PC-3 (cell line): ENCODE data around the gene MYO9A. TPM values are rescaled to one million over a fixed set of nuclear protein-coding genes. Genes with fewer than 3 reads are reported as not detected.
"Not testable (repeated sequence)": the region's sequence is repeated elsewhere in the genome, so short reads cannot be mapped to it uniquely, and the experiment has no call there.

ENCODE experiments used
- ATAC-seq: fragments of 200-7000 bp; cut with Tn5 transposase; 2 replicates; pipeline ENCODE4 v1.9.1; 2020; ENCODE audit warnings: mild to moderate bottlenecking, moderate library complexity
- BruUV-seq: library from RNA; stranded (reverse); fragments of 400-500 nt; replicated peaks from 2 replicates; lab custom pipeline; 2021; lab: Mats Ljungman, UMichigan
- CTCF ChIA-PET: fragments of 300-600 bp; sonication (Branson Sonifier 250); formaldehyde crosslinking; loops from one replicate; lab custom pipeline; 2022; ENCODE audit warnings: antibody characterized with exemption; lab: Charles Lee
- POLR2A ChIA-PET: fragments of 300-600 bp; sonication (Branson Sonifier 250); formaldehyde crosslinking; loops from one replicate; lab custom pipeline; 2022; ENCODE audit warnings: antibody characterized with exemption; ENCODE audit not compliant: unreplicated experiment; lab: Charles Lee
- DNase-seq: peaks from one replicate; pipeline ENCODE4 v3.0.0-alpha.2; 2015
- H2AFZ ChIP-seq: fragments of 300-600 bp; sonication (generic); 2 replicates; pipeline ENCODE4 v1.6.0; 2016; ENCODE audit warnings: antibody characterized with exemption, low read length
- H3F3A ChIP-seq: fragments of 300-600 bp; sonication (generic); one replicate; pipeline ENCODE4 v1.6.0; 2017; ENCODE audit warnings: antibody characterized with exemption, low read length, control low read depth, mild to moderate bottlenecking; ENCODE audit not compliant: unreplicated experiment
- H3K27ac ChIP-seq: fragments of 300-600 bp; sonication (generic); 2 replicates; pipeline ENCODE4 v1.5.1; 2016; ENCODE audit warnings: mild to moderate bottlenecking, low read length
- H3K27me3 ChIP-seq: fragments of 300-600 bp; sonication (generic); 2 replicates; pipeline ENCODE4 v1.6.1; 2016; ENCODE audit warnings: low read length, mixed read lengths
- H3K36me3 ChIP-seq: fragments of 300-600 bp; sonication (generic); 2 replicates; pipeline ENCODE4 v1.6.1; 2016; ENCODE audit warnings: low read depth, mixed run types, low read length, mixed read lengths
- H3K4me1 ChIP-seq: fragments of 300-600 bp; sonication (generic); 2 replicates; pipeline ENCODE4 v1.5.1; 2016; ENCODE audit warnings: low read length; ENCODE audit not compliant: insufficient read depth
- H3K4me2 ChIP-seq: fragments of 300-600 bp; sonication (generic); 2 replicates; pipeline ENCODE4 v1.6.0; 2016; ENCODE audit warnings: low read length
- H3K4me3 ChIP-seq: fragments of 300-600 bp; sonication (generic); 2 replicates; pipeline ENCODE4 v1.5.1; 2016; ENCODE audit warnings: mild to moderate bottlenecking, low read length, mixed read lengths
- H3K79me2 ChIP-seq: fragments of 300-600 bp; sonication (generic); 2 replicates; pipeline ENCODE4 v1.6.1; 2017; ENCODE audit warnings: low read length, mixed read lengths
- H3K9ac ChIP-seq: fragments of 300-600 bp; sonication (generic); 2 replicates; pipeline ENCODE4 v1.6.0; 2016; ENCODE audit warnings: mild to moderate bottlenecking, low read length
- H3K9me2 ChIP-seq: fragments of 300-600 bp; sonication (generic); replicated peaks from 2 replicates; pipeline ENCODE4 v1.6.1; 2016; ENCODE audit warnings: mixed run types, low read length, mixed read lengths
- H3K9me3 ChIP-seq: fragments of 300-600 bp; sonication (generic); 2 replicates; pipeline ENCODE4 v1.6.1; 2016; ENCODE audit warnings: low read length, mixed read lengths
- H4K20me1 ChIP-seq: fragments of 300-600 bp; sonication (generic); 2 replicates; pipeline ENCODE4 v1.6.1; 2016; ENCODE audit warnings: low read length, mixed read lengths
- CTCF ChIP-seq: fragments of 300-600 bp; sonication (generic); conservative IDR thresholded peaks from 2 replicates; pipeline ENCODE4 v1.5.1; 2017; ENCODE audit warnings: antibody characterized with exemption, low read depth, mild to moderate bottlenecking, low read length
- EZH2 ChIP-seq: fragments of 300-600 bp; sonication (generic); IDR thresholded peaks from one replicate; pipeline ENCODE4 v1.6.1; 2017; ENCODE audit warnings: antibody characterized with exemption, mild to moderate bottlenecking, low read length; ENCODE audit not compliant: unreplicated experiment
- EZH2phosphoT487 ChIP-seq: fragments of 300-600 bp; sonication (generic); IDR thresholded peaks from 2 replicates; pipeline ENCODE4 v1.6.1; 2018; ENCODE audit warnings: mild to moderate bottlenecking, antibody characterized with exemption, low read length, borderline replicate concordance
- intact Hi-C: fragments of 100-400 bp; cut with micrococcal nuclease; formaldehyde crosslinking; loops from 2 replicates; pipeline ENCODE4 v1.9.0; 2023
- total RNA-seq: library from RNA; depleted of rRNA; stranded (reverse); fragments of >200 nt; gene quantifications from 2 replicates; pipeline ENCODE4 v1.2.3, GENCODE V29; 2014

The MYO9A gene
- total RNA-seq, 1 experiment from 2014 or later, result 18.3 TPM

- ChIA-PET POLR2A (no interaction called here), CTCF (no interaction called here)
- no peaks in the 10 kb centered on the region for H4K20me1 ChIP-seq
- no peak overlapping the region for H2AFZ ChIP-seq
- no peaks in the 10 kb centered on the region for H3K9me3 ChIP-seq
- TF ChIP-seq CTCF, result no peak
- TF ChIP-seq EZH2phosphoT487, result no peak
- TF ChIP-seq EZH2, result no peak
- H3K4me1 ChIP-seq, result no peaks in the 10 kb centered on the region
- no peaks in the 10 kb centered on the region for H3F3A ChIP-seq
- no peaks in the 10 kb centered on the region for H3K79me2 ChIP-seq
- no peaks in the 10 kb centered on the region for H3K27me3 ChIP-seq
- no TSS peak for BruUV-seq
- no peaks in the 10 kb centered on the region for H3K36me3 ChIP-seq
- no peak overlapping the region for H3K4me3 ChIP-seq
- DNase-seq, result no peak
- no peak overlapping the region for H3K9ac ChIP-seq
- no peak overlapping the region for H3K27ac ChIP-seq
- intact Hi-C loops, result no loop called here
- no peak overlapping the region for H3K4me2 ChIP-seq
- no peak for ATAC-seq
- no peaks in the 10 kb centered on the region for H3K9me2 ChIP-seq
Observed at GRCh38 chr15:72057548-72058091, 60.3 kb downstream of the MYO9A start.

DNA sequence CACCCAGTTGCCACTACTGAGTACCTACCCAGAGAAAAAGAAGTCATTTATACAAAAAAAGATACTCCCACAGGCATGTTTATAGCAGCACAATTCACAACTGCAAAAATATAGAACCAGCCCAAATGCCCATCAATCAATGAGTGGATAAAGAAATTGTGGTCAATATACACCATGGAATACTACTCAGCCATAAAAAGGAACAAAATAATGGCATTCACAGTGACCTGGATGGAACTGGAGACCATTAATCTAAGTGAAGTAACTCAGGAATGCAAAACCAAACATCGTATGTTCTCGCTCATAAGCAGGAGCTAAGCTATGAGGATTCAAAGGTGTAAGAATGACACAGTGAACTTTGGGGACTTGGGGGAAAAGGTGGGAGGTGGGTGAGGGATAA lies 61.7 kb downstream of the MYO9A start:
- H3K4me3 ChIP-seq, ATAC-seq, H3K4me2 ChIP-seq, H3K9me2 ChIP-seq, CTCF ChIA-PET, H3F3A ChIP-seq, H3K9me3 ChIP-seq, BruUV-seq, H3K4me1 ChIP-seq, POLR2A ChIA-PET, H4K20me1 ChIP-seq, H3K36me3 ChIP-seq, intact Hi-C loops, H3K79me2 ChIP-seq, H3K27ac ChIP-seq, H3K27me3 ChIP-seq, DNase-seq, H3K9ac ChIP-seq, H2AFZ ChIP-seq: not testable (repeated sequence)

- H3K27me3 ChIP-seq, DNase-seq, CTCF ChIA-PET, H3K9ac ChIP-seq, POLR2A ChIA-PET, H3K36me3 ChIP-seq, H3K79me2 ChIP-seq, BruUV-seq, H4K20me1 ChIP-seq, H3K27ac ChIP-seq, H3K9me2 ChIP-seq, H3K4me3 ChIP-seq, intact Hi-C loops, H2AFZ ChIP-seq, H3K4me1 ChIP-seq, ATAC-seq, H3F3A ChIP-seq, H3K9me3 ChIP-seq, H3K4me2 ChIP-seq: not testable (repeated sequence)
Observed at GRCh38 chr15:72053297-72053696, 64.7 kb downstream of the MYO9A start.

GRCh38 chr15:72050700-72051099 lies 67.2 kb downstream of the MYO9A start:
- CTCF ChIA-PET, result no interaction called here
- Histone ChIP-seq H2AFZ (no peak overlapping the region), H3K36me3 (0 out of 2 replicates have a peak, but pooled peaks cover 6% of the 10 kb centered on the region), H3K9me3 (no peaks in the 10 kb centered on the region), H3K9me2 (no peaks in the 10 kb centered on the region), H3K79me2 (no peaks in the 10 kb centered on the region), H3K27ac (no peak overlapping the region), H4K20me1 (no peaks in the 10 kb centered on the region), H3K27me3 (no peaks in the 10 kb centered on the region), H3K4me3 (no peak overlapping the region), H3K9ac (no peak overlapping the region), H3K4me2 (no peak overlapping the region), H3K4me1 (no peaks in the 10 kb centered on the region), H3F3A (no peaks in the 10 kb centered on the region)
- POLR2A ChIA-PET, result no interaction called here
- DNase-seq (no peak), ATAC-seq (no peak)
- TF ChIP-seq CTCF (no peak), EZH2phosphoT487 (no peak)
- no TSS peak for BruUV-seq
- intact Hi-C loops, result no loop called here
